IMR-90 (cell line): ENCODE measurements around the gene GAS7. TPM values are rescaled to one million over a fixed set of nuclear protein-coding genes. Genes with fewer than 3 reads are reported as not detected.

Source experiments
- ATAC-seq: fragments of 200-7000 bp; cut with Tn5 transposase; 2 replicates; pipeline ENCODE4 v1.9.1; 2020; ENCODE audit warnings: low read depth, mild to moderate bottlenecking, moderate library complexity
- BruUV-seq: library from RNA; stranded (reverse); fragments of 400-500 nt; replicated peaks from 2 replicates; lab custom pipeline; 2021; lab: Mats Ljungman, UMichigan
- CTCF ChIA-PET: fragments of 300-600 bp; formaldehyde crosslinking; extraction: SDS; loops from one replicate; lab custom pipeline; 2021; ENCODE audit warnings: antibody characterized with exemption; lab: Yijun Ruan, JAX
- POLR2A ChIA-PET: fragments of 300-600 bp; sonication (Branson Sonifier 250); formaldehyde crosslinking; loops from one replicate; lab custom pipeline; 2022; ENCODE audit warnings: antibody characterized with exemption; ENCODE audit not compliant: unreplicated experiment; lab: Charles Lee
- DNase-seq: peaks from one replicate; pipeline ENCODE4 v3.0.0; 2013
- H2AFZ ChIP-seq: replicated peaks from 2 replicates; pipeline ENCODE3; 2013; ENCODE audit warnings: low read length, mild to moderate bottlenecking; ENCODE audit not compliant: poor library complexity
- H2AK5ac ChIP-seq: 2 replicates; pipeline ENCODE4 v1.6.1; 2013; ENCODE audit warnings: low read depth, low read length, inconsistent platforms
- H2AK9ac ChIP-seq: replicated peaks from 2 replicates; pipeline ENCODE3; 2013; ENCODE audit warnings: mild to moderate bottlenecking, low read depth, low read length, moderate library complexity; ENCODE audit not compliant: poor library complexity
- H2BK120ac ChIP-seq: 2 replicates; pipeline ENCODE4 v1.6.1; 2013; ENCODE audit warnings: low read depth, low read length, inconsistent platforms
- H2BK15ac ChIP-seq: 3 replicates; pipeline ENCODE4 v1.6.1; 2013; ENCODE audit warnings: low read depth, low read length, inconsistent platforms
- H2BK20ac ChIP-seq: 2 replicates; pipeline ENCODE4 v1.6.1; 2013; ENCODE audit warnings: low read depth, mild to moderate bottlenecking, inconsistent platforms, low read length, moderate library complexity
- H2BK5ac ChIP-seq: 2 replicates; pipeline ENCODE4 v1.6.1; 2013; ENCODE audit warnings: mild to moderate bottlenecking, low read depth, low read length, inconsistent platforms; ENCODE audit not compliant: poor library complexity, severe bottlenecking
- H3K14ac ChIP-seq: replicated peaks from 2 replicates; pipeline ENCODE4 v1.6.1; 2013; ENCODE audit warnings: low read depth, low read length, inconsistent platforms
- H3K18ac ChIP-seq: 2 replicates; pipeline ENCODE4 v1.6.1; 2013; ENCODE audit warnings: low read depth, low read length, control low read depth
- H3K23ac ChIP-seq: 2 replicates; pipeline ENCODE4 v1.6.1; 2013; ENCODE audit warnings: low read depth, low read length, inconsistent platforms
- H3K27ac ChIP-seq: 2 replicates; pipeline ENCODE4 v1.5.1; 2013; ENCODE audit warnings: mild to moderate bottlenecking, control low read depth, low read length; ENCODE audit not compliant: insufficient read depth
- H3K27me3 ChIP-seq: 2 replicates; pipeline ENCODE4 v1.6.1; 2013; ENCODE audit warnings: low read length; ENCODE audit not compliant: control insufficient read depth, insufficient read depth
- H3K36me3 ChIP-seq: 2 replicates; pipeline ENCODE4 v1.6.1; 2013; ENCODE audit warnings: low read length, mixed read lengths; ENCODE audit not compliant: control insufficient read depth, insufficient read depth
- H3K4ac ChIP-seq: 2 replicates; pipeline ENCODE4 v1.6.1; 2013; ENCODE audit warnings: low read depth, low read length, inconsistent platforms
- H3K4me1 ChIP-seq: 2 replicates; pipeline ENCODE4 v1.6.1; 2013; ENCODE audit warnings: low read length, mixed read lengths; ENCODE audit not compliant: control insufficient read depth, insufficient read depth
- H3K4me2 ChIP-seq: 2 replicates; pipeline ENCODE4 v1.6.1; 2013; ENCODE audit warnings: low read depth, mild to moderate bottlenecking, control low read depth, low read length, moderate library complexity
- H3K4me3 ChIP-seq: 2 replicates; pipeline ENCODE4 v1.5.1; 2013; ENCODE audit warnings: low read depth, mild to moderate bottlenecking, control low read depth, low read length, moderate library complexity; ENCODE audit not compliant: insufficient read depth
- H3K56ac ChIP-seq: 2 replicates; pipeline ENCODE4 v1.6.1; 2013; ENCODE audit warnings: low read length, inconsistent platforms; ENCODE audit not compliant: insufficient read depth; ENCODE audit errors: extremely low read depth
- H3K79me1 ChIP-seq, 2 experiments: 2 replicates each; pipeline ENCODE4 v1.6.1; 2013; ENCODE audit warnings: low read length in 2 of 2, inconsistent platforms in 1 of 2, low read depth in 1 of 2
- H3K9ac ChIP-seq: 2 replicates; pipeline ENCODE4 v1.6.1; 2013; ENCODE audit warnings: low read depth, low read length, control low read depth
- H3K9me1 ChIP-seq: 2 replicates; pipeline ENCODE4 v1.6.1; 2013; ENCODE audit warnings: low read length, inconsistent platforms; ENCODE audit not compliant: insufficient read depth
- H3K9me3 ChIP-seq: 2 replicates; pipeline ENCODE4 v1.6.1; 2013; ENCODE audit warnings: low read length; ENCODE audit not compliant: control insufficient read depth, insufficient read depth
- H4K20me1 ChIP-seq: 2 replicates; pipeline ENCODE4 v1.6.1; 2013; ENCODE audit warnings: low read length, inconsistent platforms; ENCODE audit not compliant: insufficient read depth
- H4K5ac ChIP-seq: 2 replicates; pipeline ENCODE4 v1.6.1; 2013; ENCODE audit warnings: mild to moderate bottlenecking, low read depth, low read length, control low read depth
- H4K8ac ChIP-seq, 2 experiments: 2 replicates each; pipeline ENCODE4 v1.6.1; 2013; ENCODE audit warnings: low read depth in 2 of 2, low read length in 2 of 2, control low read depth in 1 of 2, inconsistent platforms in 1 of 2
- H4K91ac ChIP-seq: 2 replicates; pipeline ENCODE4 v1.6.1; 2013; ENCODE audit warnings: low read depth, low read length, inconsistent platforms; ENCODE audit not compliant: insufficient read depth
- FOS ChIP-seq: fragments of 150-350 bp; IDR thresholded peaks from 2 replicates; pipeline ENCODE4 v1.6.1; 2016; ENCODE audit warnings: low read depth, low read length
- RAD21 ChIP-seq: IDR thresholded peaks from 2 replicates; pipeline ENCODE4 v1.6.1; 2012; ENCODE audit warnings: low read length, improper control_type of control experiment
- WGBS, 2 experiments: methylation state at CpG; one replicate each; pipeline versions ENCODE4 v1.1.5 to v1.1.7; 2013; ENCODE audit warnings: missing lambda C conversion rate in 2 of 2; ENCODE audit not compliant: insufficient read length in 1 of 2; ENCODE audit errors: extremely low coverage in 2 of 2; 5-methylcytosine and 5-hydroxymethylcytosine counted together
- dilution Hi-C: fragments of 300-500 bp; cut with HindIII; formaldehyde crosslinking; loops from one replicate; pipeline ENCODE4 v1.14.3; 2018; ENCODE audit warnings: low sequenced_read_pairs; ENCODE audit not compliant: unreplicated experiment
- in situ Hi-C: fragments of 300-500 bp; cut with MboI; formaldehyde crosslinking; loops from 3 replicates; pipeline ENCODE4 v1.14.3; 2019; ENCODE audit warnings: low sequenced_read_pairs, inconsistent platforms, mixed read lengths
- intact Hi-C: fragments of 100-400 bp; cut with micrococcal nuclease; formaldehyde crosslinking; loops from 2 replicates; pipeline ENCODE4 v1.10.0; 2022
- polyA plus RNA-seq, 3 experiments: library from polyadenylated mRNA; depleted of rRNA; stranded (reverse); fragments of >200 nt; gene quantifications; 2 replicates each; pipeline ENCODE4 v1.2.3, GENCODE V29; 2012; ENCODE audit warnings: low replicate concordance in 1 of 3
- total RNA-seq: library from RNA; depleted of rRNA; stranded (reverse); fragments of >200 nt; gene quantifications from 2 replicates; pipeline ENCODE4 v1.2.3, GENCODE V29; 2012

The GAS7 gene
- total and polyA plus RNA-seq, 2 of the 4 experiments (the other 2 are of a cell fraction) = 4.6 to 5.0 TPM

DNA sequence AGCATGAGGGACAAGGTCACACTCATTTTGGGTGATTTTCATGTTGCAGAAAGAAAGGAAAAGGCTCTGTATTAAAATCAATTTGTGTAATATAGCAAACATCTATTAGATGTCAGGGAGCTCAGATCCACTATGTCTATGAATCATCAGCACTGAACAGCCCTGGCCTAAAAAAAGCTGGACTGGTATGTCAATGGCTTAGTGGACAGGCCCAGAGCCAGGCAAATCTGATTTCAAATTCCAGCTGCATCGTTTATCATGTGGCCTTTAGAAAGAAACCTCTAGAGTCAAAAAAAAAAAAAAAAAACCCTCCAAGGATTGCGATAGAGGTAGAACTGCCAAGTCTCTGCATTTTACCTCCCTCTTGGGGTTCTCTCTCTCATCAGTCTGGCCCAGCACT is 5.4 kb downstream of the GAS7 start:
- Histone ChIP-seq H3K79me1 (peaks cover 0 to 15% of the 10 kb centered on the region in 2 experiments; a peak in 2 of 4 replicates), H2AK9ac (no peak overlapping the region), H3K23ac (no peak overlapping the region), H3K27me3 (no peaks in the 10 kb centered on the region), H3K9me3 (peaks cover 6% of the 10 kb centered on the region), H2BK15ac (peak overlapping the region; percentile 61; the same call in 2 of the 3 replicates), H2AK5ac (peak overlapping the region; percentile 56; the same call in 1 of the 2 replicates), H3K9me1 (peaks cover 4% of the 10 kb centered on the region; the same call in 1 of the 2 replicates), H3K56ac (no peak overlapping the region), H2BK120ac (peak overlapping the region; percentile 51), H3K14ac (0 out of 2 replicates have a peak overlapping the region, but pooled peaks have one; percentile 19), H3K4me3 (no peak overlapping the region), H4K5ac (no peak overlapping the region), H3K27ac (peak overlapping the region; percentile 51; the same call in 1 of the 2 replicates), H3K4ac (peak overlapping the region; percentile 48; the same call in 1 of the 2 replicates), H3K9ac (no peak overlapping the region), H2BK20ac (no peak overlapping the region), H3K36me3 (no peaks in the 10 kb centered on the region), H3K4me1 (peaks cover 10% of the 10 kb centered on the region), H3K18ac (no peak overlapping the region; the same call in 1 of the 2 replicates), H3K4me2 (0 out of 2 replicates have a peak overlapping the region, but pooled peaks have one; percentile 5), H2BK5ac (no peak overlapping the region), H4K91ac (no peak overlapping the region), H2AFZ (no peak overlapping the region), H4K20me1 (peaks cover 3% of the 10 kb centered on the region; the same call in 1 of the 2 replicates), H4K8ac (peak overlapping the region in 1 of 2 experiments; percentile 61; a peak in 1 of 4 replicates)
- ChIA-PET POLR2A (interaction anchor here (0.6 kb wide), 1 partner anchor 60 kb away, joined by 5 read pairs; no protein-coding TSS in a partner anchor), CTCF (interaction anchor here (0.6 kb wide), 1 partner anchor 221 kb away, joined by 3 read pairs; no protein-coding TSS in a partner anchor)
- TF ChIP-seq FOS (0 out of 2 replicates have a peak, but pooled peaks have one; percentile 21), RAD21 (no peak)
- no TSS peak for BruUV-seq
- dilution Hi-C loops = no loop called here
- in situ Hi-C loops = no loop called here
- ATAC-seq = peak; percentile 83
- DNase-seq = peak; percentile 84
- whole genome bisulfite sequencing, 2 experiments = 0% methylated on average over 1 of the region's 2 CpGs; no CpG with 5 or more reads in 1 of the 2 experiments
- intact Hi-C loops = no loop called here
